Measurements from ENCODE around the gene ULK3.

DNA sequence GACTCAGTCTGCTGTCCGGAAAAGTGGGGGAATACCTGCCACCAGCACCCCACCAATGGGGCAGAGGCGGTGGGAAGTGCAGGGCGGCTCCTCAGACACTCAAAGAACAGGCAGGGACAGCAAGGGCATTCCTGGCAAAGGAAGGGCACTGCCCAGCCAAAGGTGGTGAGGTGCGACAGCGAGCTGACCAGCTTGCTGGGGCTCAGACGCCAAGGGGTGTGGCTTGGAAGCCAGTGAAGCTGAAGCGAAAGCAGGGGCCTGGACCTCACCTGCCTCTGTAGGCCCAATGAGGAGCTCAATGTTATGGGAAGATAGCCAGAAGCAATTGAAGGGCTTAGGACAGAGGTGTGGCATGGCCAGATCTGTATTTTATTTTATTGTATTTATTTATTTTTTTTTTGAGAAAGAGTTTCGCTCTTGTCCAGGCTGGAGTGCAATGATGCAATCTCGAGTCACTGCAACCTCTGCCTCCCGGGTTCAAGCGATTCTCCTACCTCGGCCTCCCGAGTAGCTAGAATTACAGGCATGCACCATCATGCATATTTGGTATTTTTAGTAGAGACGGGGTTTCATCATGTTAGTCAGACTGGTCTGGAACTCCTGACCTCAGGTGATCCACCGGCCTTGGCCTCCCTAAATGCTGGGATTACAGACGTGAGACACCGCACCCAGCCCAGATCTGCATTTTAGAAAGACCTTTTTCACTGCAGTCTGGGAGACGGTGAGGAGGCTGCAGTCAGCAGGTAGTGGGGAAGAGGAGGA, 34.7 kb downstream of the ULK3 start:
- TF ChIP-seq CTCF (tag by site-specific recombination; IDR thresholded peaks at IDR 0.05) (no peak), ZNF423 (tag by site-specific recombination; IDR thresholded peaks at IDR 0.05) (no peak), SCRT2 (tag by site-specific recombination; IDR thresholded peaks at IDR 0.05) (no peak), ZNF223 (tag by site-specific recombination; IDR thresholded peaks at IDR 0.05) (no peak), KLF16 (tag by site-specific recombination; IDR thresholded peaks at IDR 0.05) (no peak), YY1 (tag by site-specific recombination; IDR thresholded peaks at IDR 0.05) (no peak)
